WERI-Rb-1 (cell line): Measurements from ENCODE around the gene SOAT1.
A peak's percentile ranks its signal among the peaks of the same experiment; 100 is the strongest.

ENCODE experiments used
- DNase-seq: peaks from one replicate; pipeline ENCODE4 v3.0.0-alpha.2; 2020
- H3K27ac ChIP-seq: fragments of 250-450 bp; sonication (Bioruptor Pico); 2 replicates; pipeline ENCODE4 v1.5.1; 2020; ENCODE audit warnings: mild to moderate bottlenecking, moderate library complexity
- H3K27me3 ChIP-seq: fragments of 250-450 bp; sonication (Bioruptor Pico); 2 replicates; pipeline ENCODE4 v1.5.1; 2021; ENCODE audit warnings: mild to moderate bottlenecking, low read depth, moderate library complexity; ENCODE audit not compliant: insufficient read depth, severe bottlenecking
- H3K36me3 ChIP-seq: fragments of 250-450 bp; sonication (Bioruptor Pico); 2 replicates; pipeline ENCODE4 v1.5.1; 2020; ENCODE audit warnings: mild to moderate bottlenecking, moderate library complexity
- H3K4me3 ChIP-seq: 2 replicates; pipeline ENCODE4 v1.5.1; 2011; ENCODE audit warnings: low read depth, mild to moderate bottlenecking, control low read depth, low read length
- H3K9me3 ChIP-seq: fragments of 250-450 bp; sonication (Bioruptor Pico); 2 replicates; pipeline ENCODE4 v1.5.1; 2021; ENCODE audit warnings: mild to moderate bottlenecking, moderate library complexity; ENCODE audit not compliant: severe bottlenecking
- TF ChIP-seq, protein P1 (sequence below): IDR thresholded peaks from 2 replicates; pipeline ENCODE4 v1.5.1; 2011; ENCODE audit warnings: low read depth, mild to moderate bottlenecking, control low read depth, inconsistent platforms, low read length

Gene SOAT1

DNA sequence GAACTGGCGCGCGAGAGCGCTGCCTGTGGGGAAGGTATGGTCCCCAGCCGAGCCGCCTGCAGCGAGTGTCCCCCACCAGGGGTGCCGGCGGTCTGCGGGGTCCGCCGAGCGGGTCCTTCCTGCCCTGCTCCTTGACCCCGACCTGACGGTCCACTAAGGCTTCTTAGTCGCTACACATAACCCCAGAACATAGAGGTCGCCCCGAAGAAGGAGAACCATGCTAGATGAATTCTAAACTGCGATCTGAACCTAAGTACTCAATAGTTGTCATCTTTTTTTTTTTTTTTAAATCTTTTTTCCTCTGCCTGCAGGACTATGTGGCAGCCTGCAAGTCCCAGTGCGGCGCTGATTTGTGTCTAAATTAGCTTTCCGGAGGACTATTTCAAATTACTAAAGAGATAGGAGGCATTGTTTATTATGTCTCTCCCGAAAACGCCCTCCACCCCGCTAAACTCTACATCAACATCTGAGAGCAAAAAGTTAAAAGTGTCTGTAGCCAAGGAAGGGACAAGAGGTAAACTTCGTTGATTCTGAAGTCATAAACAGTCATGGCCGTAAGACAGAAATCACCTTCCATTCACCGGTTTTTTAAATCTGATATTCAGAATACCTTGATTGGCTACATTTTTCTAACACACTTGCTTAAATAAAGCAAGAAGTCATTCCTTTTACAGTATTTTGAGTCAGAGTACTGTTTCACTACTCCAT, 72.7 kb downstream of the SOAT1 start:
- Histone ChIP-seq H3K27ac (peak overlapping the region; percentile 87), H3K9me3 (no peaks in the 10 kb centered on the region), H3K36me3 (no peaks in the 10 kb centered on the region), H3K27me3 (no peaks in the 10 kb centered on the region), H3K4me3 (peak overlapping the region; percentile 81)
- TF ChIP-seq, protein P1, sequence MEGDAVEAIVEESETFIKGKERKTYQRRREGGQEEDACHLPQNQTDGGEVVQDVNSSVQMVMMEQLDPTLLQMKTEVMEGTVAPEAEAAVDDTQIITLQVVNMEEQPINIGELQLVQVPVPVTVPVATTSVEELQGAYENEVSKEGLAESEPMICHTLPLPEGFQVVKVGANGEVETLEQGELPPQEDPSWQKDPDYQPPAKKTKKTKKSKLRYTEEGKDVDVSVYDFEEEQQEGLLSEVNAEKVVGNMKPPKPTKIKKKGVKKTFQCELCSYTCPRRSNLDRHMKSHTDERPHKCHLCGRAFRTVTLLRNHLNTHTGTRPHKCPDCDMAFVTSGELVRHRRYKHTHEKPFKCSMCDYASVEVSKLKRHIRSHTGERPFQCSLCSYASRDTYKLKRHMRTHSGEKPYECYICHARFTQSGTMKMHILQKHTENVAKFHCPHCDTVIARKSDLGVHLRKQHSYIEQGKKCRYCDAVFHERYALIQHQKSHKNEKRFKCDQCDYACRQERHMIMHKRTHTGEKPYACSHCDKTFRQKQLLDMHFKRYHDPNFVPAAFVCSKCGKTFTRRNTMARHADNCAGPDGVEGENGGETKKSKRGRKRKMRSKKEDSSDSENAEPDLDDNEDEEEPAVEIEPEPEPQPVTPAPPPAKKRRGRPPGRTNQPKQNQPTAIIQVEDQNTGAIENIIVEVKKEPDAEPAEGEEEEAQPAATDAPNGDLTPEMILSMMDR = no peak
- no peak for DNase-seq

DNA sequence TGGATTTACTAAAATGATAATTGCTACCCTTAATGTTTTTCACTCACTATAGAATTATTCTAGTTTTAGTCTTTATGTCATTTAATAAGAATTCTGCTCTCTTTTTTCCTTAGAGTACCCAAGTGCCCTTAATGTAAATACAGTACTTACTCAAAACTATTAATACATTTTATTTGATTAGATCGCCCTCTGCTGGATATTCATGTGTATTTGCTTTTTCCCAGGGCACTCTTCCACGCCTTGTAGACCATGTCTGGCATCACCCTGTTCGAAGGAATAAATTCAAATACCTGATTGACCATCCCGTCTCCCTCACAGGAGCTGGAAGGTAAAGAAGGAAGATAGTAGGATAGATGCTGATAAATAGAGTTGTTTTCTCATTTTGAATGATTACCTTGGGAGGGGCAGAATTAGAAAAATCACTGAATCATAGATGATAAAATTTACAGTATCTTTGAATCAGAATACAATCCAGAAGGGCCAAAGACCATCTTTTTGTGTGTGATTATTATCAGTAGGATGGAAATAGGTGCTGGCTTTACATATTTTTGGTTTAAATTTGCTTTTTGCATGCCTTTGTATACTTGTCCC, 76.2 kb downstream of the SOAT1 start:
- H3K36me3 ChIP-seq = no peaks in the 10 kb centered on the region
- no peaks in the 10 kb centered on the region for H3K9me3 ChIP-seq
- no peak overlapping the region for H3K4me3 ChIP-seq
- no peak overlapping the region for H3K27ac ChIP-seq
- TF ChIP-seq, protein P1 = peak; percentile 18; the same call in 1 of the 2 replicates
- peak; percentile 37 for DNase-seq
- H3K27me3 ChIP-seq = no peaks in the 10 kb centered on the region

DNA sequence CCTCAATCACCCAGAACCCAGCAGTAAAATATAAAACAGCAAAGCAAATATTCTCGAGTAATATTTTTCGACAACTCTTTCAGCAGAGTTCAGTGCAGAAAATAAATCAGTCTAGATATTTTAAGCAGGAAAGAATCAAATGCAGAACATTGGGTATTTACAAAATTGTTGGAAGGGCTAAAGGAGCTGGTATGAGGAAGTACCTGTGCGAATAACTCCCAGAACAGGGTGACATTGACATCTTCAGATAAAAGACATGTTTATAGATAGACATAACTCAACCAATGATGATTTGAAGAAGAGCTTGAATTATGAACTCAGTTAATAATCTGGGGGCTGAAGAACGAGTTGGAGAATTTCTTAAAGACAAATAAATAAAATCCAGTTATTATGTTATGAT, 78.6 kb downstream of the SOAT1 start:
- no peak overlapping the region for H3K4me3 ChIP-seq
- H3K9me3 ChIP-seq = no peaks in the 10 kb centered on the region
- no peak overlapping the region for H3K27ac ChIP-seq
- no peaks in the 10 kb centered on the region for H3K27me3 ChIP-seq
- no peak for DNase-seq
- TF ChIP-seq, protein P1 = no peak
- no peaks in the 10 kb centered on the region for H3K36me3 ChIP-seq

DNA sequence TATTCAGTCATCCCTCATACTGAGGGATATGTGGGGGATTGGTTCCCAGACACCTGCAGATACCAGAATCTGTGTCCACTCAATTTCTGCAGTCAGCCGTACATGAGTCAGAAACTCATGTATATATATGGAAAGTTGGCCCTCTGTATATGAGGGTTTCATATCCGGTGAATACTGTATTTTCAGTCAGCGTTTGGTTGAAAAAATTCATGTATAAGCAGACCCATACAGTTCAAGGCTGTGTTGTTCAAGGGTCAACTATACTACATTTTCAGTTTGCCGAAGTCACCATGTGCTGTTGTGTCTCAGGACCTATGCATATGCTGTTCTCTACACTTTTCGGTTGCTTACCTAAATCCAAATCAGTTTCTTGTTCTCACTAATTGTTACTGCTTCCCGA, 82.6 kb downstream of the SOAT1 start:
- no peak for DNase-seq
- Histone ChIP-seq H3K27me3 (no peaks in the 10 kb centered on the region), H3K4me3 (no peak overlapping the region), H3K9me3 (no peaks in the 10 kb centered on the region), H3K36me3 (no peaks in the 10 kb centered on the region), H3K27ac (no peak overlapping the region)
- TF ChIP-seq, protein P1 = no peak

DNA sequence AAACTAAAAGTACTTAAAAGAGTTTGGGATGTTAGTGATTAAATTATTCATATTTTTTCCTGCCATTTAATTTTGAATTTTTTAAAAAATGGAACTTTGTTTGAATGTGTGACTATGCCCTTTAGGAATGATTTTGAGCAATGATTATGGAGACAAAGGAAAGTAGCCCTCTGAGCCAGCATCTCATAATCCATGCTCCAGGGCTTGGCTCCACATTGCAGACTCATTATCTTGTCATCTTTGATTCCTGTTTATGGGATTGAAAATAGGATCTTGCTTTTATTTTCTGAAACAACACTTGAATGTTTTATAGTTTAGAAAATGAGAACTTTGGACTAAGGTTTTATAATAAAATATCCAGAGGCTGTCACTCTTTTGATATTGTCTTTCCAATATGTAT, 86.7 kb downstream of the SOAT1 start:
- DNase-seq = no peak
- H3K27me3 ChIP-seq = no peaks in the 10 kb centered on the region
- H3K27ac ChIP-seq = no peak overlapping the region
- no peak overlapping the region for H3K4me3 ChIP-seq
- TF ChIP-seq, protein P1 = no peak
- H3K9me3 ChIP-seq = no peaks in the 10 kb centered on the region
- H3K36me3 ChIP-seq = no peaks in the 10 kb centered on the region

DNA sequence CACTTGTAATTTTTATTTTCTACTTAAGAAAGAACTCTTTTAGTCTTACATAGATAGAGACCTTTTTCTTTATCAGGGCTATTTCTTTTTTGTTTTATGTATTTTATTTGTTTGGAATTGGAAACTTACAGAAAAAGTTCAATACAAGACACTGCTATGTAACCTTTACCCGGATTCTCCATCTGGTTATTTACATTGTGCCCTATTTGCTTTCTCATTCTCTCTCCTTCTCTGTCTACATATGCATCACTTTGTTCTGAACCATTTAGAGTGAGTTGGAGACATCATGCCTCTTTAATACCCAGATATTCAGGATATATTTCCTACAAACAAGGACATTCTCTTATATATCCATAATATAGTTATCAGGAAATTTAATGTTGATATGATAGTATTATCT, 90.4 kb downstream of the SOAT1 start:
- Histone ChIP-seq H3K27me3 (no peaks in the 10 kb centered on the region), H3K9me3 (no peaks in the 10 kb centered on the region), H3K4me3 (no peak overlapping the region), H3K27ac (no peak overlapping the region), H3K36me3 (no peaks in the 10 kb centered on the region)
- DNase-seq = no peak
- TF ChIP-seq, protein P1 = no peak
